ENCODE results near the gene CCDC157. TPM values are rescaled to one million over a fixed set of nuclear protein-coding genes. Genes with fewer than 3 reads are reported as not detected.

The CCDC157 gene
- total and polyA plus RNA-seq, 2 of the 4 experiments (the other 2 are of a cell fraction) = 0.90 to 2.2 TPM

- no TSS peak for BruUV-seq (replicated peaks)
- CTCF ChIA-PET = no interaction called here
- dilution Hi-C loops (cut with HindIII; ENCODE audit: low sequenced_read_pairs, unreplicated experiment) = no loop called here
- Histone ChIP-seq H2AK9ac (replicated peaks; ENCODE audit: low read depth, low read length, poor library complexity) (no peak overlapping the region), H3K4me2 (ENCODE audit: low read depth, low read length) (no peak overlapping the region), H3K27me3 (ENCODE audit: control insufficient read depth, insufficient read depth, low read length) (no peaks in the 10 kb centered on the region), H4K8ac (ENCODE audit: low read depth in 2 of 2, low read length in 2 of 2) (no peak overlapping the region), H4K20me1 (ENCODE audit: insufficient read depth, low read length) (peaks cover 78% of the 10 kb centered on the region), H3K23ac (ENCODE audit: low read depth, low read length) (peak overlapping the region; percentile 31; the same call in 1 of the 2 replicates), H2BK120ac (ENCODE audit: low read depth, low read length) (no peak overlapping the region), H3K27ac (ENCODE audit: insufficient read depth, low read length) (no peak overlapping the region), H3K4ac (ENCODE audit: low read depth, low read length) (peak overlapping the region; percentile 32; the same call in 1 of the 2 replicates), H4K5ac (ENCODE audit: low read depth, low read length) (no peak overlapping the region), H3K36me3 (ENCODE audit: control insufficient read depth, insufficient read depth, low read length) (peaks cover 18% of the 10 kb centered on the region), H3K14ac (replicated peaks; ENCODE audit: low read depth, low read length) (no peak overlapping the region), H2AK5ac (ENCODE audit: low read depth, low read length) (peak overlapping the region; percentile 20; the same call in 1 of the 2 replicates), H4K91ac (ENCODE audit: insufficient read depth, low read depth, low read length) (no peak overlapping the region), H2BK15ac (ENCODE audit: low read depth, low read length) (no peak overlapping the region), H3K4me1 (ENCODE audit: control insufficient read depth, insufficient read depth, low read length) (peaks cover 34% of the 10 kb centered on the region), H2AFZ (replicated peaks; ENCODE audit: low read length, poor library complexity) (no peak overlapping the region), H2BK20ac (ENCODE audit: low read depth, low read length) (no peak overlapping the region), H3K9ac (ENCODE audit: low read depth, low read length) (no peak overlapping the region), H3K18ac (ENCODE audit: low read depth, low read length) (no peak overlapping the region), H3K79me1 (ENCODE audit: low read depth in 1 of 2, low read length in 2 of 2) (peaks cover 41 to 96% of the 10 kb centered on the region in 2 experiments), H2BK5ac (ENCODE audit: low read depth, low read length, poor library complexity, severe bottlenecking) (no peak overlapping the region), H3K4me3 (ENCODE audit: insufficient read depth, low read depth, low read length) (no peak overlapping the region), H3K9me3 (ENCODE audit: control insufficient read depth, insufficient read depth, low read length) (no peaks in the 10 kb centered on the region), H3K56ac (ENCODE audit: extremely low read depth, insufficient read depth, low read length) (no peak overlapping the region), H3K9me1 (ENCODE audit: insufficient read depth, low read length) (peaks cover 64% of the 10 kb centered on the region)
- no peak for DNase-seq
- no peak for ATAC-seq (ENCODE audit: low read depth)
- intact Hi-C loops (cut with micrococcal nuclease) = no loop called here
- TF ChIP-seq MAFK (IDR thresholded peaks at IDR 0.05; ENCODE audit: low read depth, low read length) = no peak
- TF ChIP-seq RCOR1 (IDR thresholded peaks at IDR 0.05; ENCODE audit: insufficient replicate concordance, low read length) = no peak
- no peak for TF ChIP-seq RAD21 (IDR thresholded peaks at IDR 0.05; ENCODE audit: low read length)
- no peak for TF ChIP-seq MAZ (IDR thresholded peaks at IDR 0.05; ENCODE audit: borderline replicate concordance, low read depth, low read length)
- TF ChIP-seq CHD1 (IDR thresholded peaks at IDR 0.05; ENCODE audit: low read depth, low read length) = no peak
- TF ChIP-seq MXI1 (IDR thresholded peaks at IDR 0.05; ENCODE audit: borderline replicate concordance, low read depth, low read length) = no peak
- TF ChIP-seq POLR2A (IDR thresholded peaks at IDR 0.05; ENCODE audit: low read depth, low read length) = no peak
- TF ChIP-seq, protein P1, sequence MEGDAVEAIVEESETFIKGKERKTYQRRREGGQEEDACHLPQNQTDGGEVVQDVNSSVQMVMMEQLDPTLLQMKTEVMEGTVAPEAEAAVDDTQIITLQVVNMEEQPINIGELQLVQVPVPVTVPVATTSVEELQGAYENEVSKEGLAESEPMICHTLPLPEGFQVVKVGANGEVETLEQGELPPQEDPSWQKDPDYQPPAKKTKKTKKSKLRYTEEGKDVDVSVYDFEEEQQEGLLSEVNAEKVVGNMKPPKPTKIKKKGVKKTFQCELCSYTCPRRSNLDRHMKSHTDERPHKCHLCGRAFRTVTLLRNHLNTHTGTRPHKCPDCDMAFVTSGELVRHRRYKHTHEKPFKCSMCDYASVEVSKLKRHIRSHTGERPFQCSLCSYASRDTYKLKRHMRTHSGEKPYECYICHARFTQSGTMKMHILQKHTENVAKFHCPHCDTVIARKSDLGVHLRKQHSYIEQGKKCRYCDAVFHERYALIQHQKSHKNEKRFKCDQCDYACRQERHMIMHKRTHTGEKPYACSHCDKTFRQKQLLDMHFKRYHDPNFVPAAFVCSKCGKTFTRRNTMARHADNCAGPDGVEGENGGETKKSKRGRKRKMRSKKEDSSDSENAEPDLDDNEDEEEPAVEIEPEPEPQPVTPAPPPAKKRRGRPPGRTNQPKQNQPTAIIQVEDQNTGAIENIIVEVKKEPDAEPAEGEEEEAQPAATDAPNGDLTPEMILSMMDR (conservative IDR thresholded peaks at IDR 0.05; ENCODE audit: low read depth, low read length) = no peak
- TF ChIP-seq BHLHE40 (IDR thresholded peaks at IDR 0.05; ENCODE audit: low read depth, low read length) = no peak
- no peak for TF ChIP-seq SMC3 (IDR thresholded peaks at IDR 0.05; ENCODE audit: low read depth, low read length)
- TF ChIP-seq NFE2L2 (IDR thresholded peaks at IDR 0.05; ENCODE audit: low read depth, low read length) = no peak
- TF ChIP-seq CEBPB (IDR thresholded peaks at IDR 0.05; ENCODE audit: low read depth, low read length) = no peak
- POLR2A ChIA-PET (ENCODE audit: unreplicated experiment) = no interaction called here
- WGBS, 2 experiments (ENCODE audit: extremely low coverage in 2 of 2, insufficient read length in 1 of 2) = 77% methylated on average over 6 of the region's 7 CpGs; no CpG with 5 or more reads in 1 of the 2 experiments
- in situ Hi-C loops (cut with MboI; ENCODE audit: low sequenced_read_pairs) = no loop called here
Measured at GRCh38 chr22:30318799-30319419, 37.9 kb upstream of the CCDC157 start.

All from IMR-90 (cell line).